ENCODE data around the gene PIP. TPM values are rescaled to one million over a fixed set of nuclear protein-coding genes. Genes with fewer than 3 reads are reported as not detected.
"Not testable (repeated sequence)": the region's sequence is repeated elsewhere in the genome, so short reads cannot be mapped to it uniquely, and the experiment has no call there.

The PIP gene
- total RNA-seq, result not detected

GRCh38 chr7:143131781-143132180 is at the start of gene PIP:
Gene PIP, plus strand, starts transcription at chr7:143132077. Its CDS starts 40 bp downstream, at chr7:143132117.
- DNase-seq, result no peak

- no peak for DNase-seq
Measured at GRCh38 chr7:143085109-143085508, 46.8 kb upstream of the PIP start.

GRCh38 chr7:143085610-143086009 is 46.3 kb upstream of the PIP start:
- not testable (repeated sequence) for DNase-seq

GRCh38 chr7:143088549-143089231 is 43.2 kb upstream of the PIP start:
- DNase-seq, result not testable (repeated sequence)

GRCh38 chr7:143096146-143096545 is 35.7 kb upstream of the PIP start:
- DNase-seq, result no peak

- not testable (repeated sequence) for DNase-seq
Measured at GRCh38 chr7:143099579-143099978, 32.3 kb upstream of the PIP start.

GRCh38 chr7:143104759-143105158 is 27.1 kb upstream of the PIP start:
- DNase-seq, result no peak

- DNase-seq, result not testable (repeated sequence)
Measured at GRCh38 chr7:143108019-143108418, 23.9 kb upstream of the PIP start.

- DNase-seq, result no peak
Measured at GRCh38 chr7:143117395-143117794, 14.5 kb upstream of the PIP start.

- DNase-seq, result no peak
Measured at GRCh38 chr7:143120691-143121405, 11.0 kb upstream of the PIP start.

GRCh38 chr7:143123326-143123725 is 8.6 kb upstream of the PIP start:
- DNase-seq, result not testable (repeated sequence)

GRCh38 chr7:143126146-143126545 is 5.7 kb upstream of the PIP start:
- DNase-seq, result no peak

GRCh38 chr7:143129051-143129450 is 2.8 kb upstream of the PIP start:
- no peak for DNase-seq

- DNase-seq, result no peak
Measured at GRCh38 chr7:143129477-143129876, 2.4 kb upstream of the PIP start.

GRCh38 chr7:143130541-143130940 is 1.3 kb upstream of the PIP start:
- no peak for DNase-seq

- no peak for DNase-seq
Measured at GRCh38 chr7:143147070-143147469, 15.2 kb downstream of the PIP start.

GRCh38 chr7:143148050-143148449 is 16.2 kb downstream of the PIP start:
- DNase-seq, result no peak

GRCh38 chr7:143148651-143149050 is 16.8 kb downstream of the PIP start:
- no peak for DNase-seq

GRCh38 chr7:143150696-143151095 is 18.8 kb downstream of the PIP start:
- not testable (repeated sequence) for DNase-seq

GRCh38 chr7:143158617-143159016 is 26.7 kb downstream of the PIP start:
- not testable (repeated sequence) for DNase-seq

- DNase-seq, result no peak
Measured at GRCh38 chr7:143171697-143172096, 39.8 kb downstream of the PIP start.

GRCh38 chr7:143172354-143172753 is 40.5 kb downstream of the PIP start:
- no peak for DNase-seq

- DNase-seq, result no peak
Measured at GRCh38 chr7:143176128-143176527, 44.3 kb downstream of the PIP start.

- DNase-seq, result no peak
Measured at GRCh38 chr7:143177374-143178119, 45.7 kb downstream of the PIP start.

All from effector CD4-positive, alpha-beta T cell (primary cell).